NOMO-1 (cell line): Measurements from ENCODE around the gene GSTK1.
A peak's percentile ranks its signal among the peaks of the same experiment; 100 is the strongest.
"Not testable (repeated sequence)": the region's sequence is repeated elsewhere in the genome, so short reads cannot be mapped to it uniquely, and the experiment has no call there.

ENCODE experiments used
- DNase-seq, 2 experiments: peaks; one replicate each; lab custom pipeline; 2025; ENCODE audit not compliant: unreplicated experiment in 2 of 2; lab: John Stamatoyannopoulos, UW

Gene GSTK1

GRCh38 chr7:143238289-143238980, 24.8 kb upstream of the GSTK1 start:
- no peak for DNase-seq

DNA sequence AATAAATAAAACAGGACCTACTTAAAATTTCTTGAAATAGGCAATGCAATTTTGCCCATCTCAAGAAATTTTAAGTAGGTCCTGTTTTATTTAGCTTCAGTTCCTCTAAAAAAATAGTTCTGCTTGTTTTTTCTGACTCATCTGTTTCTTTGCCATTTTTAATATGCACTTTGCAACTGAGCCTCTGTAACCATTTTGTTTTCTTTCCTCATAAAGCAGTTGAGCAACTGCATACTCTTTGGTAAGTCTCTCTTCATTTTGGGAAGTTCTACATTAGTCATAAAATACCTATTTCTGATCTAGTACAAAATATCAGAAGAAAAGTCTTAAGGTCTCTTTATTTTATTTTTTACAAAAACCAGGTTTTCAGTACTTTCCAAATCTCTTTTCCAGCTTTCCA, 23.4 kb upstream of the GSTK1 start:
- peak; percentile 67 to 84 for DNase-seq

- DNase-seq: peak; percentile 40 to 68
These were observed 22.7 kb upstream of the GSTK1 start for GRCh38 chr7:143240291-143241168.

- no peak for DNase-seq
These were observed 20.9 kb upstream of the GSTK1 start for GRCh38 chr7:143242306-143242705.

DNA sequence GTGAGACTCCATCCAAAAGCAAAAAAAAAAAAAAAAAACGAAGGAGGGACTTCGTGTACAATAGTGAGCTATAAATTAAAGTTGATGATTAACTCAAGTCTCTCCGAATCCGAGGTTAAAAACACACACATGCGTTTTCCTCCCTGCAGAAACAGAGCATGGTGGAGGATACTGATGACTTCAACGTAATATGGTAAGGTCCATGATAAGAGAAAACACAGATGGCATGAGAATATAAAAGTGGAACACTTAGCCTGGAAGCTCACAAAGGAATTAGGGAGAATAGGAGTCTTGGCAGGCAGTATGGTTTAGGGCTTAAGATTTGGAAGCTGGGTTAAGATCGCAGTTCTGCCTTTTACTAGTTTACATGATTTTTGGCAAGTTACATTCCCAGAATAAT, 20.1 kb upstream of the GSTK1 start:
- no peak for DNase-seq

DNA sequence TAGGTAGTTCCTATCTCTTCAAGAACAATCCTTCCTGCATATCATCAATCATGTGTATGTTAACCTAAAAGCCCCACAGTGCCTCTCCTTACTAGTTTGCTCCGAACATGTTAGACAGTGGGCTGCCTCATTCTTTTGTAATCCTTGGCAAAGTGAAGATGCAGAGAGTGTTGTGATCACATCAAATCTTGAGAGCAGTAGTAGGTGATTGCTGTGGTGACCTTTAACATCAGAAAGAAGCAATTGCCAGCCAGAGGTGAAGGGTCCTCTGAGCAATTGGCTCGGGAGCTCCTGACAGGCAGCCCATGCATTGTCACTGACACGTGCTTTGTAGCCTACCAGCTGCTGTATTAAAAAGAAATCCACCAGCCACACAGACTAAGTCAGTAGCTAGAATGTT, 19.6 kb upstream of the GSTK1 start:
- DNase-seq: no peak

DNA sequence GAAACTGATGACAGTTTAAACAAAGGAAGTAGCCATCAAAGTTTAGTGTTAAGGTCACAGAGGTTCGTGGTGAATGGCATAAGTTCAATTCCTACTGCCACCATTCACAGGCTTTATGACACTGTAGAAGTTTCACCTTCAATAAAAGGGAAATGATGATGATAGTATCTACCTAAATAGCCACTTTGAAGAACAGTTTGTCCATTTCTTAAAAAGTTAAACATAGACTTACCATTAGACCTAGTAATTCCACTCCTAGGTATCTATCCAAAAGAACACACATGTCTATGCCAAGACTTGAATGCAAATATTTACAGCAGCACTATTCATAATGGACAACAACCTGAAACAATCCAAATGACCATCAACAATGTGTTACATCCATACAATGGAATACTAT, 18.9 kb upstream of the GSTK1 start:
- no peak for DNase-seq

DNA sequence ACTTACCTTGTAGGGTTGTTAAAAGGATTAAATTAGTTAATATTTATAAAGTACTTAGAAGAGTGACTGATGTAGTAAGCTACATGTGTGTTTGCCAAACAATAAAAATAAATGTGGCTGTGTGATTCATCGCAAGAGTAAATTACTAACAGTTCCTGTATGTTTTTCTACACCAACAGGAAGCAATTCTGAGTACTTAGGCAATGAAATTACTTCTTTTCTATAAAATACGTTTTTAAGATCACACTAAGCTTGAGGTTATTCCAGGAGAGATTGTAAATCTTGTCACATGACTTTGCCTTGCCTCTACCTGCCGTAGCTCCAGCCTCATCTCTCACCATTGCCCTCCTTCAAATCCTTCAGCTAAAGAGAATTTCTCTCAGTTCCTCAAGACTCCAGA, 18.1 kb upstream of the GSTK1 start:
- peak in 1 of 2 experiments; percentile 68 for DNase-seq

DNA sequence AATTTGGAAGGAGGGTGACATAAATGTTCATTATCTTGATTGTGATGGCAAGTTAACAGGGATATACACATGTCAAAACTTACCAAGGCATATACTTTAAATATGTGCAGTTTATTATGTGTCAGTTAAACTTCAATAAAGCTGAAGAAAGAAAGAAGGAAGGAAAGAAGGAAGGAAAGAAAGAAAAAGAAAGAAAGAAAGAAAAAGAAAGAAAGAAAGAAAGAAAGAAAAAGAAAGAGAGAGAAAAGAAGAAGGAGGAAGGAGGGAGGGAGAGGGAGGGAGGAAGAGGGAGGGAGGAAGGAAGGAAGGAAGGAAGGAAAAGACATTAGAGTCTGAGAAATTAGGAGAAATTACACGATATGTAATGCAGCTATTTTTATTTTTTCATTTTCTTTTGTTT, 15.9 kb upstream of the GSTK1 start:
- DNase-seq: no peak

- no peak for DNase-seq
These were observed 14.4 kb upstream of the GSTK1 start for GRCh38 chr7:143248761-143249354.

- no peak for DNase-seq
These were observed 13.0 kb upstream of the GSTK1 start for GRCh38 chr7:143250199-143250598.

DNA sequence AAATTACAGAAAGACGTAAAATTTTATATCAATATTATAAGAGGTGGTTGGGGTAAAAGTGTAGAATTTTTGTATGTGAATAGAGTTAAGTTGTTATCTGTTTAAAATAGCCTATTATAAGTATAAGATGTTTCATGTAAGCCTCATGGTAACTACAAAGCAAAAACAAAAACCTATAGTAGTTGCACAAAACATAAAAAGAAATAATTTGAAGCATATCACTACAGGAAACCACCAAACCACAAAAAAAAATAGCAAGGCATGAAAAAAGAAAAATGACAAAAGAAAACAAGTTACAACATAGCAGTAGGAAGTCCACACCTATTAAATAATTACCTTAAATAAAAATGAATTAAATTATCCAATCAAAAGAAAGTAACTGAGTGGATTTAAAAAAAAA, 12.4 kb upstream of the GSTK1 start:
- DNase-seq: peak in 1 of 2 experiments; percentile 24

GRCh38 chr7:143252006-143252405, 11.2 kb upstream of the GSTK1 start:
- DNase-seq: no peak

DNA sequence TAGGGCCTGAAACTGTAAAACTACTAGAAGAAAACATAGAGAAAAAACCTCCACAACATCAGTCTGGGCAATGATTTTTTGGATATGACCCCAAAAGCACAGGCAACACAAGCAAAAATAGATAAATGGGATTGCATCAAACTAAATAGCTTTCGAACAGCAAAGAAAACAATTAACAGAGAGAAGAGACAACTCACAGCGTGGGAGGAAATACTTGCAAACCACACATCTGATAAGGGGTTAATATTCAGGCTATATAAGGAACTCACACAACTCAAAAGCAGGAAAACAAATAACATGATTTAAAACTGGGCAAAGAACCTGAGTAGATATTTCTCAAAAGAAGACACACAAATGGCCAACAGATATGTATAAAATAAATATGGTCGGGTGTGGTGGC, 7.7 kb upstream of the GSTK1 start:
- no peak for DNase-seq

DNA sequence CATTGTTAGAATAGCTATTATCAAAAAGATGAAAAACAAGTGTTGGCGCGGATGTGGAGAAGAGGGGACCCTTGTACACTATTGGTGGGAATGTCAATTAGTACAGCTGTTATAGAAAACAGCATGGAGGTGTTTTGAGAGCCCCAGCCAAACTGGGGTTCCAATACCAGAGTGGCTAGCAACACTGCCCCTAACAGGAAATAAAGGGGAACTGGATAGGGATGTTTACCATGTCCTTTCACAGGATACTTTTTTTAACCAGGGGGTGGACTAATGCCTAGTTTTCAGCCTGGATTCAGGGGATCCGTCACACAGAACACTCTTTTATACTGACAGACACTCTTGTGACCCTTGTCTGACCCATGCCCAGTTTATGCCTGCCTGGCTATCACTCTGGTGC, 6.9 kb upstream of the GSTK1 start:
- DNase-seq: no peak

DNA sequence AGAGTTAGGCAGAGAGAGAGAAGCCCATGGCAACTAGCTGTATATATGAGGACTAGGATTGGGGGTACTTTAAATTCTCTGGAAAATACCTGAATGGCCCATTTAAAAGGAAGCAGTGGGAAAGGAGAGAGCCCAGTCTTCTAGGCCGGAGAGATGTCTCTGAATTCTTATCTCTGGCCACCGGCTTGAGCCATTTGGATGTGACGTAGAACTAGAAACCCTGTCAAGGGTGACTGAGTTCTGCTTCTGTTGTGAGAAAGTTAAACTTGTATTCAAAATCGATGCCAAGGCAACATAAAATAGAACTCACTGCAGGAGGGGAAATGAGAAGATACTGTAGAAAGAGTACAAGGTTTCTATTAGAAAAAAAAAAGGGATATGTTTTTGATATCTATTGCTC, 6.3 kb upstream of the GSTK1 start:
- no peak for DNase-seq

GRCh38 chr7:143257501-143257900, 5.7 kb upstream of the GSTK1 start:
- DNase-seq: no peak

GRCh38 chr7:143258831-143259230, 4.4 kb upstream of the GSTK1 start:
- peak in 1 of 2 experiments; percentile 30 for DNase-seq

DNA sequence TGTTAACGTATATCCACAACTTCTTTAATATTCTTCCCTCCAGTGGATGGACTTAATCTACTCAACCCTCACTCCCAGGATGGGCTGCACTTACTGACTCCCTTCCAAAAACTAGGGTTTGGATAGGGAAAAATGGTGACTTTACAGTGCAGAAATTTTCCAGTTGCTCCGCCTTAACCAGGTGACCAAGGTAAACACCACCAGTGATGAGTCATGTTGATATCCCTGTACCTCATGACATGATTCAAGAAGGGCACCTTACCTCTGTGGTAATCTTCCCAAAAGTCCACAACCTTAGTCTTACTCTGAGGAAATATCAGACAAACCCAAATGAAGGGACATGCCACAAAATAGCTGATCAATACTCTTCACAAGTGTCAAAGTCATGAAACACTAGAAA, 3.5 kb upstream of the GSTK1 start:
- DNase-seq: no peak

DNA sequence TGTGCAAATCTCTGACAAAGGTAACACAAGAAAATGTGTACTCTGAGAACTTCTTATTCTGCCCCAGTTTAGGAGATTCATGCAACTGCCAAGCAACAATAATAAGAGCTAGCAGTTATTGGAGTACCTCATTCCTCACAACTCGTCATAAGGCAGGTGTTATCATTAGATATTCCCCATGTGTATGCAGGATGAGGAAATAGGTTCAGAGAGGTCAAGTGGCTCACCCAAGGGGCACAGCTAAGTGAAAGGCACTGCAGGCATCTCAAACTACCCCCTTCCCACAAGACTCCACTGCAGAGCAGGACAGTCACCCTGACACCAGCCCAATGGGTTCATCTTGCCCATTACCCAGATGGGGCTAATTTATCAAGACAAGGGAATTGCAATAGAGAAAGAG, 1.3 kb upstream of the GSTK1 start:
- no peak for DNase-seq

GRCh38 chr7:143264196-143264568, 941 bp downstream of the GSTK1 start:
- not testable (repeated sequence) for DNase-seq
